K562 (cell line): Measurements from ENCODE around the gene DCAF12. TPM values are rescaled to one million over a fixed set of nuclear protein-coding genes. Genes with fewer than 3 reads are reported as not detected.

ENCODE experiments used
- AFF1 ChIP-seq, 2 experiments: fragments of 450-650 bp; IDR thresholded peaks; 2 replicates each; pipeline ENCODE4 v1.6.1; 2018; ENCODE audit warnings: mild to moderate bottlenecking in 2 of 2, low read depth in 1 of 2; ENCODE audit not compliant: partially characterized antibody in 2 of 2
- CBFB ChIP-seq: sonication (generic); formaldehyde crosslinking; IDR thresholded peaks from 2 replicates; pipeline ENCODE4 v1.4.0; 2020; ENCODE audit warnings: mild to moderate bottlenecking, missing genetic modification reagents
- MGA ChIP-seq: fragments of 450-650 bp; IDR thresholded peaks from 2 replicates; pipeline ENCODE4 v1.6.1; 2016; ENCODE audit warnings: mild to moderate bottlenecking, moderate library complexity
- MTA2 ChIP-seq: fragments of 450-650 bp; IDR thresholded peaks from 2 replicates; pipeline ENCODE4 v1.6.1; 2016; ENCODE audit warnings: low read depth
- ZBTB9 ChIP-seq: fragments of 450-650 bp; formaldehyde crosslinking; IDR thresholded peaks from 2 replicates; pipeline ENCODE4 v1.4.0; 2020; ENCODE audit warnings: mild to moderate bottlenecking, moderate library complexity
- ZNF398 ChIP-seq: fragments of 250-450 bp; sonication (Bioruptor Pico); IDR thresholded peaks from 2 replicates; pipeline ENCODE4 v1.8.0; 2021; ENCODE audit warnings: moderate library complexity, mild to moderate bottlenecking, inconsistent platforms
- polyA plus RNA-seq, 8 experiments: library from polyadenylated mRNA; depleted of rRNA in 4 of 8; stranded (reverse) in 5 of 8; unstranded in 3 of 8; fragments of >200 nt; fragmentation: Nextera tagmentation in 2 of 8; fragmentation: Illumina TruSeq in 1 of 8; extraction: Ambion mirVana in 2 of 8; extraction: Trizol in 1 of 8; gene quantifications; 2 replicates each; pipeline versions ENCODE4 v1.2.1 to v1.2.3, GENCODE V29; 2011 to 2014; ENCODE audit warnings: inconsistent platforms in 1 of 8, missing spikeins in 1 of 8
- total RNA-seq, 7 experiments: library from RNA; depleted of rRNA in 6 of 7; stranded (reverse); fragments of >200 nt in 6 of 7; fragmentation: Illumina TruSeq in 2 of 7; extraction: Trizol in 2 of 7; gene quantifications; 2 replicates each; pipeline versions ENCODE4 v1.2.1 to v1.2.3, GENCODE V29; 2011 to 2021; ENCODE audit warnings: low replicate concordance in 1 of 7

Gene DCAF12
- total and polyA plus RNA-seq, 9 of the 15 experiments (the other 6 are each of a cell fraction or from before 2014, with no cell fraction given) = 10.9 to 59.6 (median 30.8) TPM

- TF ChIP-seq MTA2 = no peak
- TF ChIP-seq AFF1 (IDR thresholded peaks at IDR 0.05; ENCODE audit: low read depth in 1 of 2, partially characterized antibody in 2 of 2) = peak in 1 of 2 experiments; percentile 91
- peak; percentile 66; the same call in 1 of the 2 replicates for TF ChIP-seq CBFB
- no peak for TF ChIP-seq ZNF398 (CRISPR knock-in tag)
- TF ChIP-seq ZBTB9 (CRISPR knock-in tag) = no peak
- TF ChIP-seq MGA = peak; percentile 90
These were observed 77.5 kb downstream of the DCAF12 start, which contains the start of gene UBAP2 (continued) for GRCh38 chr9:34048727-34049629.
